ENCODE measurements around the gene DHX16. TPM values are rescaled to one million over a fixed set of nuclear protein-coding genes. Genes with fewer than 3 reads are reported as not detected.
A peak's percentile ranks its signal among the peaks of the same experiment; 100 is the strongest.

The DHX16 gene
- total RNA-seq, 1 experiment from 2014 or later = 46.4 TPM

- ChIA-PET CTCF (no interaction called here), POLR2A (ENCODE audit: low non-redundant PET) (no interaction called here)
- TF ChIP-seq CTCF (conservative IDR thresholded peaks at IDR 0.05; ENCODE audit: low read depth, low read length) (peak; percentile 29), EZH2 (IDR thresholded peaks at IDR 0.05; ENCODE audit: borderline replicate concordance, low read depth, low read length, poor library complexity, severe bottlenecking) (no peak)
- no peaks in the 10 kb centered on the region for H3K9me3 ChIP-seq (ENCODE audit: low read depth, low read length, poor library complexity, severe bottlenecking)
- intact Hi-C loops (cut with micrococcal nuclease; ENCODE audit: unreplicated experiment) = no loop called here
- H3K27ac ChIP-seq (ENCODE audit: low read depth, low read length, poor library complexity, severe bottlenecking) = peak overlapping the region; percentile 80
- BruUV-seq (replicated peaks) = no TSS peak
- peak overlapping the region; percentile 88 for H3K4me3 ChIP-seq (ENCODE audit: low read depth, low read length, poor library complexity, severe bottlenecking)
- no peaks in the 10 kb centered on the region for H3K27me3 ChIP-seq (replicated peaks; ENCODE audit: insufficient read depth, low read depth, low read length, poor library complexity)
- H3K36me3 ChIP-seq (ENCODE audit: insufficient read depth, low read length, poor library complexity, severe bottlenecking) = no peaks in the 10 kb centered on the region
- peaks cover 57% of the 10 kb centered on the region for H3K4me1 ChIP-seq (ENCODE audit: insufficient read depth, low read length, poor library complexity, severe bottlenecking)
- no peak for DNase-seq (ENCODE audit: low spot score)
Measured at GRCh38 chr6:30685157-30686008, 12.6 kb upstream of the DHX16 start.

GRCh38 chr6:30684386-30685156 is 11.8 kb upstream of the DHX16 start:
- TF ChIP-seq EZH2 (IDR thresholded peaks at IDR 0.05; ENCODE audit: borderline replicate concordance, low read depth, low read length, poor library complexity, severe bottlenecking) (no peak), CTCF (conservative IDR thresholded peaks at IDR 0.05; ENCODE audit: low read depth, low read length) (no peak)
- peak overlapping the region; percentile 88 for H3K4me3 ChIP-seq (ENCODE audit: low read depth, low read length, poor library complexity, severe bottlenecking)
- BruUV-seq (replicated peaks) = no TSS peak
- no peak for DNase-seq (ENCODE audit: low spot score)
- peak overlapping the region; percentile 80 for H3K27ac ChIP-seq (ENCODE audit: low read depth, low read length, poor library complexity, severe bottlenecking)
- ChIA-PET CTCF (no interaction called here), POLR2A (ENCODE audit: low non-redundant PET) (no interaction called here)
- no peaks in the 10 kb centered on the region for H3K9me3 ChIP-seq (ENCODE audit: low read depth, low read length, poor library complexity, severe bottlenecking)
- H3K27me3 ChIP-seq (replicated peaks; ENCODE audit: insufficient read depth, low read depth, low read length, poor library complexity) = no peaks in the 10 kb centered on the region
- peaks cover 51% of the 10 kb centered on the region for H3K4me1 ChIP-seq (ENCODE audit: insufficient read depth, low read length, poor library complexity, severe bottlenecking)
- no peaks in the 10 kb centered on the region for H3K36me3 ChIP-seq (ENCODE audit: insufficient read depth, low read length, poor library complexity, severe bottlenecking)
- intact Hi-C loops (cut with micrococcal nuclease; ENCODE audit: unreplicated experiment) = no loop called here

GRCh38 chr6:30683980-30684338 is 11.2 kb upstream of the DHX16 start:
- Histone ChIP-seq H3K27ac (ENCODE audit: low read depth, low read length, poor library complexity, severe bottlenecking) (peak overlapping the region; percentile 80), H3K36me3 (ENCODE audit: insufficient read depth, low read length, poor library complexity, severe bottlenecking) (no peaks in the 10 kb centered on the region), H3K9me3 (ENCODE audit: low read depth, low read length, poor library complexity, severe bottlenecking) (no peaks in the 10 kb centered on the region), H3K27me3 (replicated peaks; ENCODE audit: insufficient read depth, low read depth, low read length, poor library complexity) (no peaks in the 10 kb centered on the region), H3K4me3 (ENCODE audit: low read depth, low read length, poor library complexity, severe bottlenecking) (peak overlapping the region; percentile 88), H3K4me1 (ENCODE audit: insufficient read depth, low read length, poor library complexity, severe bottlenecking) (peaks cover 48% of the 10 kb centered on the region)
- CTCF ChIA-PET = interaction anchor here (1.7 kb wide), 1 partner anchor 47 kb away, joined by 5 read pairs; no protein-coding TSS in a partner anchor
- TF ChIP-seq CTCF (conservative IDR thresholded peaks at IDR 0.05; ENCODE audit: low read depth, low read length) (no peak), EZH2 (IDR thresholded peaks at IDR 0.05; ENCODE audit: borderline replicate concordance, low read depth, low read length, poor library complexity, severe bottlenecking) (no peak)
- DNase-seq (ENCODE audit: low spot score) = no peak
- POLR2A ChIA-PET (ENCODE audit: low non-redundant PET) = no interaction called here
- BruUV-seq (replicated peaks) = no TSS peak
- intact Hi-C loops (cut with micrococcal nuclease; ENCODE audit: unreplicated experiment) = no loop called here

Data from A673 (cell line).